H1 (cell line): ENCODE measurements around the gene BZW2. TPM values are rescaled to one million over a fixed set of nuclear protein-coding genes. Genes with fewer than 3 reads are reported as not detected.

Experiments
- CTCF ChIA-PET: fragments of 300-600 bp; sonication (Branson Sonifier 250); formaldehyde crosslinking; loops from one replicate; lab custom pipeline; 2021; ENCODE audit not compliant: partially characterized antibody; lab: Charles Lee
- POLR2A ChIA-PET: fragments of 300-600 bp; sonication (Branson Sonifier 250); formaldehyde crosslinking; loops from one replicate; lab custom pipeline; 2021; ENCODE audit warnings: inconsistent platforms; ENCODE audit not compliant: partially characterized antibody; lab: Charles Lee
- DNase-seq, 2 experiments: peaks; one replicate each; pipeline versions ENCODE4 v3.0.0 to v3.0.0-alpha.2; 2010 to 2022; ENCODE audit warnings: low spot score in 2 of 2, low read depth in 1 of 2, mixed read lengths in 1 of 2
- FAIRE-seq: peaks from 2 replicates; lab custom pipeline; 2011; peaks lifted over from hg19 to GRCh38; lab: Jason Lieb, UNC
- H2AFZ ChIP-seq: 2 replicates; pipeline ENCODE4 v1.8.1; 2012; ENCODE audit warnings: low read length, inconsistent platforms
- H2AK5ac ChIP-seq: 2 replicates; pipeline ENCODE4 v1.6.1; 2013; ENCODE audit warnings: low read depth, low read length
- H2BK120ac ChIP-seq: replicated peaks from 2 replicates; pipeline ENCODE3; 2013; ENCODE audit warnings: low read depth, low read length, inconsistent platforms
- H2BK12ac ChIP-seq: 2 replicates; pipeline ENCODE4 v1.6.1; 2013; ENCODE audit warnings: low read depth, low read length
- H2BK15ac ChIP-seq: 2 replicates; pipeline ENCODE4 v1.6.1; 2013; ENCODE audit warnings: low read length
- H2BK20ac ChIP-seq: 2 replicates; pipeline ENCODE4 v1.6.1; 2013; ENCODE audit warnings: low read length
- H2BK5ac ChIP-seq: 2 replicates; pipeline ENCODE4 v1.6.1; 2013; ENCODE audit warnings: low read depth, low read length
- H3K14ac ChIP-seq: 2 replicates; pipeline ENCODE4 v1.6.1; 2013; ENCODE audit warnings: inconsistent platforms; ENCODE audit not compliant: insufficient read length
- H3K18ac ChIP-seq: 2 replicates; pipeline ENCODE4 v1.6.1; 2013; ENCODE audit warnings: low read length; ENCODE audit errors: extremely low read depth
- H3K23ac ChIP-seq: 2 replicates; pipeline ENCODE4 v1.6.1; 2013; ENCODE audit warnings: inconsistent platforms; ENCODE audit not compliant: insufficient read length
- H3K23me2 ChIP-seq: 2 replicates; pipeline ENCODE4 v1.6.1; 2013; ENCODE audit warnings: low read depth, low read length
- H3K27ac ChIP-seq: 2 replicates; pipeline ENCODE4 v1.6.1; 2011; ENCODE audit warnings: low read depth, low read length, inconsistent platforms
- H3K27me3 ChIP-seq, 4 experiments: replicated peaks in 1 of 4; 1 replicate in 1 of 4; 2 replicates in 3 of 4; pipeline versions ENCODE4 v1.6.1 to v1.8.1; 2011 to 2013; ENCODE audit warnings: low read length in 3 of 4, mild to moderate bottlenecking in 3 of 4, inconsistent platforms in 2 of 4, mixed read lengths in 2 of 4, moderate library complexity in 1 of 4; ENCODE audit not compliant: control insufficient read depth in 3 of 4, insufficient read depth in 3 of 4; ENCODE audit errors: extremely low read depth in 1 of 4
- H3K36me3 ChIP-seq, 4 experiments: 2 replicates each; pipeline versions ENCODE4 v1.6.1 to v1.8.1; 2011 to 2013; ENCODE audit warnings: mild to moderate bottlenecking in 4 of 4, low read length in 3 of 4, moderate library complexity in 2 of 4, control low read depth in 1 of 4, inconsistent platforms in 1 of 4; ENCODE audit not compliant: insufficient read depth in 4 of 4, control insufficient read depth in 2 of 4
- H3K4ac ChIP-seq: replicated peaks from 2 replicates; pipeline ENCODE3; 2013; ENCODE audit warnings: low read length, low read depth, mixed read lengths, inconsistent platforms; ENCODE audit not compliant: insufficient read length
- H3K4me1 ChIP-seq, 4 experiments: replicated peaks in 1 of 4; 1 replicate in 1 of 4; 2 replicates in 3 of 4; pipeline versions ENCODE4 v1.6.1 to v1.8.1; 2011 to 2013; ENCODE audit warnings: low read length in 3 of 4, inconsistent platforms in 2 of 4, mixed read lengths in 1 of 4; ENCODE audit not compliant: insufficient read depth in 4 of 4, control insufficient read depth in 3 of 4
- H3K4me2 ChIP-seq, 2 experiments: 2 replicates each; pipeline versions ENCODE4 v1.6.1 to v1.8.1; 2011 to 2013; ENCODE audit warnings: low read depth in 2 of 2, low read length in 2 of 2, control low read depth in 1 of 2, inconsistent platforms in 1 of 2, mild to moderate bottlenecking in 1 of 2; ENCODE audit not compliant: insufficient read depth in 1 of 2
- H3K4me3 ChIP-seq, 4 experiments: fragments of 200-600, 300-600 bp in 1 of 4; sonication (generic), shearing (Covaris generic), sonication (Bioruptor Twin) in 1 of 4; 2 replicates each; pipeline versions ENCODE4 v1.5.1 to v1.8.1; 2011 to 2016; ENCODE audit warnings: low read length in 4 of 4, low read depth in 3 of 4, control low read depth in 2 of 4, inconsistent platforms in 2 of 4, mild to moderate bottlenecking in 2 of 4, mixed read lengths in 1 of 4, moderate library complexity in 1 of 4; ENCODE audit not compliant: insufficient read depth in 2 of 4; ENCODE audit errors: extremely low read depth in 1 of 4
- H3K56ac ChIP-seq: replicated peaks from 2 replicates; pipeline ENCODE3; 2013; ENCODE audit warnings: low read depth, mild to moderate bottlenecking, mixed read lengths, low read length, inconsistent platforms; ENCODE audit not compliant: insufficient read length
- H3K79me1 ChIP-seq: 2 replicates; pipeline ENCODE4 v1.6.1; 2013; ENCODE audit warnings: low read depth, low read length, control low read depth
- H3K79me2 ChIP-seq, 2 experiments: 2 replicates each; pipeline versions ENCODE4 v1.6.1 to v1.8.1; 2012 to 2013; ENCODE audit warnings: low read length in 2 of 2, mild to moderate bottlenecking in 2 of 2, inconsistent platforms in 1 of 2; ENCODE audit not compliant: insufficient read depth in 2 of 2, control insufficient read depth in 1 of 2
- H3K9ac ChIP-seq, 4 experiments: replicated peaks in 1 of 4; 1 replicate in 1 of 4; 2 replicates in 3 of 4; pipeline versions ENCODE4 v1.6.1 to v1.8.1; 2011 to 2013; ENCODE audit warnings: low read depth in 3 of 4, low read length in 3 of 4, control low read depth in 2 of 4, mild to moderate bottlenecking in 2 of 4, moderate library complexity in 2 of 4, inconsistent platforms in 1 of 4; ENCODE audit errors: extremely low read depth in 1 of 4
- H3K9me3 ChIP-seq, 2 experiments: 2 replicates each; pipeline versions ENCODE4 v1.6.1 to v1.8.1; 2012 to 2013; ENCODE audit warnings: mild to moderate bottlenecking in 2 of 2, moderate library complexity in 2 of 2, control low read depth in 1 of 2, inconsistent platforms in 1 of 2, low read depth in 1 of 2, low read length in 1 of 2, mixed read lengths in 1 of 2; ENCODE audit not compliant: insufficient read depth in 2 of 2
- H4K20me1 ChIP-seq, 2 experiments: replicated peaks in 1 of 2; 2 replicates each; pipeline versions ENCODE3 to v1.8.1; 2011 to 2013; ENCODE audit warnings: inconsistent platforms in 2 of 2, low read length in 2 of 2, mild to moderate bottlenecking in 1 of 2; ENCODE audit not compliant: insufficient read depth in 2 of 2, control insufficient read depth in 1 of 2
- H4K5ac ChIP-seq: 2 replicates; pipeline ENCODE4 v1.6.1; 2013; ENCODE audit warnings: low read length, low read depth, mixed read lengths, inconsistent platforms; ENCODE audit not compliant: insufficient read length
- H4K8ac ChIP-seq: 2 replicates; pipeline ENCODE4 v1.8.0; 2013; ENCODE audit warnings: mild to moderate bottlenecking, moderate library complexity, low read length, inconsistent platforms; ENCODE audit not compliant: insufficient read depth; ENCODE audit errors: extremely low read depth
- H4K91ac ChIP-seq: replicated peaks from 2 replicates; pipeline ENCODE3; 2013; ENCODE audit warnings: low read length, mixed read lengths, inconsistent platforms; ENCODE audit not compliant: insufficient read length
- EGR1 ChIP-seq: IDR thresholded peaks from 2 replicates; pipeline ENCODE4 v1.6.1; 2011; ENCODE audit warnings: low read depth, low read length, borderline replicate concordance
- HDAC2 ChIP-seq, 2 experiments: fragments of 300-600 bp in 1 of 2; sonication (generic) in 1 of 2; IDR thresholded peaks; 2 replicates each; pipeline ENCODE4 v1.6.1; 2011 to 2012; ENCODE audit warnings: low read depth in 2 of 2, low read length in 2 of 2, mild to moderate bottlenecking in 2 of 2, moderate library complexity in 2 of 2, borderline replicate concordance in 1 of 2, inconsistent platforms in 1 of 2
- HDAC6 ChIP-seq: IDR thresholded peaks from one replicate; pipeline ENCODE4 v1.7.1; 2012; ENCODE audit warnings: low read depth, mild to moderate bottlenecking, inconsistent platforms, low read length, moderate library complexity
- MAFK ChIP-seq: IDR thresholded peaks from 2 replicates; pipeline ENCODE4 v1.6.1; 2012; ENCODE audit warnings: low read depth, mild to moderate bottlenecking, improper control_type of control experiment, low read length
- PHF8 ChIP-seq: fragments of 200-600 bp; sonication (generic); conservative IDR thresholded peaks from 2 replicates; pipeline ENCODE4 v1.7.1; 2012; ENCODE audit warnings: low read depth, mild to moderate bottlenecking, inconsistent platforms, low read length, moderate library complexity
- RBBP5 ChIP-seq: IDR thresholded peaks from 2 replicates; pipeline ENCODE4 v1.7.1; 2012; ENCODE audit warnings: low read depth, mild to moderate bottlenecking, inconsistent platforms, low read length, moderate library complexity, borderline replicate concordance
- SP1 ChIP-seq: IDR thresholded peaks from 2 replicates; pipeline ENCODE4 v1.6.1; 2011; ENCODE audit warnings: low read depth, low read length
- TAF1 ChIP-seq: IDR thresholded peaks from 2 replicates; pipeline ENCODE4 v1.6.1; 2011; ENCODE audit warnings: mild to moderate bottlenecking, low read depth, low read length
- WGBS, 2 experiments: shearing (Covaris generic) in 1 of 2; methylation state at CpG; one replicate each; pipeline versions ENCODE4 v1.1.6 to v1.1.7; 2013 to 2015; ENCODE audit warnings: low lambda C conversion rate in 2 of 2, mixed read lengths in 2 of 2, inconsistent platforms in 1 of 2, low coverage in 1 of 2, missing lambda C conversion rate in 1 of 2; ENCODE audit not compliant: insufficient replicate concordance in 2 of 2, insufficient coverage in 1 of 2, insufficient read length in 1 of 2; ENCODE audit errors: extremely low coverage in 1 of 2, missing lambda C conversion rate in 1 of 2; 5-methylcytosine and 5-hydroxymethylcytosine counted together
- polyA plus RNA-seq, 7 experiments: library from polyadenylated mRNA; depleted of rRNA in 3 of 7; stranded (reverse) in 5 of 7; unstranded in 2 of 7; fragments of >200 nt in 5 of 7; fragments of 200-250 nt in 2 of 7; gene quantifications; 1 replicate in 5 of 7; 2 replicates in 1 of 7; 4 replicates in 1 of 7; pipeline versions ENCODE4 v1.2.1 to v1.2.3, GENCODE V29; 2011 to 2013; ENCODE audit warnings: missing spikeins in 2 of 7, mixed read lengths in 2 of 7
- total RNA-seq: library from RNA; stranded (reverse); fragmentation: NEBNext Ultra II Directional; extraction: Animal tissue kit (Norgen Biotek cat#: 25700); gene quantifications from 2 replicates; pipeline ENCODE4 v1.2.1, GENCODE V29; 2021

The BZW2 gene
- total and polyA plus RNA-seq, 2 of the 8 experiments (the other 6 are each of a cell fraction or from before 2014, with no cell fraction given) = 32.3 to 103 TPM

DNA sequence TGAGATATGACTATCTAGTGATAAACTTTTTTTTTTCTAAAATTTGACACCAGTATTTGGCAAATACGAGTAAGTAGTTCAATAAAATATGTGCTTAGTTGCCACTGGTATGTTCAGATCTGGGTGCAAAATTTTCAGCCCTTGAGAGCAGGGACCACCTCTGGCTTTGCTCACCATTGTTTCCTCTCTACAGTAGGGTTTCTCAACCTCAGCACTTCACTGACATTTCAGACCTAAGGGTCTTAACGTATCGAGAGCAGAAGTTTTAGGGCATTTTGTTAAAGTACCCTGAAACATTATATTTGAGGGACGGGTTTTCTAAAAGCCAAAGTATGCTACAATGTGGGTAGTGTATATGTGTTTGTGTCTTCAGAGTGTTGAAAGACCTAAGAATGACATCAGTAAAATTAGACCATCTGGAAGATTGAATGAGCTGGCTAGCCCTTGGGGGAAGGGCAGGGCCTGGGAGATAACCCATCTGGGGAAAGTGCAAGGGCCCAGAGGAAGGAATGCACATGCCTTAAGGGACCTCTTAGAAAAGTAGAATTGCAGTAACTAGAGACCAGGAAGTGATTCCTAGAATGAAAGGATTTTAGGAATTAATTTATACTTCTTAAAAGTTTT lies 11.8 kb downstream of the BZW2 start:
- Histone ChIP-seq H3K4ac (no peak overlapping the region), H3K4me2 (peak overlapping the region; percentile 17 to 41)
- TF ChIP-seq RBBP5 = no peak
- TF ChIP-seq EGR1 = peak; percentile 42; the same call in 1 of the 2 replicates
- TF ChIP-seq SP1 = peak; percentile 46; the same call in 1 of the 2 replicates
- no peak for TF ChIP-seq TAF1
- no peak for TF ChIP-seq HDAC2 (IDR thresholded peaks at IDR 0.05; ENCODE audit: borderline replicate concordance in 1 of 2, low read depth in 2 of 2, low read length in 2 of 2)
- no peak for TF ChIP-seq HDAC6
- no peak for TF ChIP-seq PHF8
- no peak for TF ChIP-seq MAFK

More for the DNA sequence above, 11.8 kb downstream of the BZW2 start:
- Histone ChIP-seq H2BK120ac (peak overlapping the region; percentile 15), H4K8ac (no peak overlapping the region), H3K4me1 (peaks cover 0 to 5% (median 2%) of the 10 kb centered on the region in 4 experiments; a peak in 2 of 7 replicates), H2BK5ac (no peak overlapping the region), H3K27me3 (no peaks in the 10 kb centered on the region), H2AFZ (no peak overlapping the region), H3K79me2 (peaks cover 3 to 95% of the 10 kb centered on the region in 2 experiments; a peak in 3 of 4 replicates), H4K5ac (no peak overlapping the region), H3K79me1 (no peaks in the 10 kb centered on the region), H2BK20ac (no peak overlapping the region), H3K36me3 (no peaks in the 10 kb centered on the region), H2AK5ac (no peak overlapping the region), H3K9ac (no peak overlapping the region), H3K23me2 (no peaks in the 10 kb centered on the region; the same call in 1 of the 2 replicates), H3K23ac (no peak overlapping the region), H3K56ac (no peak overlapping the region), H3K4me3 (peak overlapping the region in 1 of 4 experiments; percentile 33; a peak in 2 of 8 replicates), H3K14ac (no peak overlapping the region), H3K27ac (no peak overlapping the region), H2BK12ac (no peak overlapping the region; the same call in 1 of the 2 replicates), H2BK15ac (no peak overlapping the region), H4K91ac (no peak overlapping the region), H3K9me3 (no peaks in the 10 kb centered on the region), H4K20me1 (peaks cover 0 to 5% of the 10 kb centered on the region in 2 experiments), H3K18ac (0 out of 2 replicates have a peak overlapping the region, but pooled peaks have one; percentile 15)
- DNase-seq (no peak), FAIRE-seq (peak; percentile 72)
- 68% methylated on average over 4 of the region's 4 CpGs; no CpG with 5 or more reads in 1 of the 2 experiments for WGBS, 2 experiments
- ChIA-PET CTCF (no interaction called here), POLR2A (interaction anchor here (6.5 kb wide), 1 partner anchor 11 kb away, joined by 52 read pairs; the partner anchor contains the start of genes ANKMY2 and BZW2)
